ENCODE measurements around the gene GRM8. TPM values are rescaled to one million over a fixed set of nuclear protein-coding genes. Genes with fewer than 3 reads are reported as not detected.

The GRM8 gene
- total RNA-seq, 1 experiment from 2014 or later: 0.27 TPM

GRCh38 chr7:126533715-126534114 is 719.0 kb downstream of the GRM8 start:
- no peak for DNase-seq (ENCODE audit: low read depth)

DNA sequence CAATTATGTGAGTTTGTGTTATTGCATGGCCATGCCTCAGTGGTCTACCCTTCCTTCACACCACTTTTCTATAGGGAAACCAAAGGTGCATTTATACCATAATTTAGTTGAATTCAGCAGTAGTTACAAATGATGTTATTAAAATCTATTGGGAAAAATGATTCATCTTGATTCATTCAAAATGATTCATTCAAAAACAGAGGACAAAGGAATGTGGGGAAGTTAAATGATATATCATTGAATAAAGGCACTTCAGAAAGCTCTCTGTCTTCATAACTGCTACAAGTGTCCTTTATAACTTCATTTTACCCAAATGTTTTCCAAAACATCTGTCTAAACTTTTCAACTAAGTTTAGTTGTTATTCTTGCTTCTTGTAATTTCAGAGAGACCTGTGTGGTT is 722.9 kb downstream of the GRM8 start:
- no peak for DNase-seq (ENCODE audit: low read depth)

GRCh38 chr7:126529254-126529653 is 723.5 kb downstream of the GRM8 start:
- no peak for DNase-seq (ENCODE audit: low read depth)

GRCh38 chr7:126525906-126526305 is 726.8 kb downstream of the GRM8 start:
- DNase-seq (ENCODE audit: low read depth): no peak

GRCh38 chr7:126524967-126525366 is 727.8 kb downstream of the GRM8 start:
- DNase-seq (ENCODE audit: low read depth): no peak

- no peak for DNase-seq (ENCODE audit: low read depth)
These were observed 741.7 kb downstream of the GRM8 start for GRCh38 chr7:126511046-126511445.

GRCh38 chr7:126501617-126502016 is 751.1 kb downstream of the GRM8 start:
- no peak for DNase-seq (ENCODE audit: low read depth)

- DNase-seq (ENCODE audit: low read depth): no peak
These were observed 753.3 kb downstream of the GRM8 start for GRCh38 chr7:126499481-126499880.

- no peak for DNase-seq (ENCODE audit: low read depth)
These were observed 757.0 kb downstream of the GRM8 start for GRCh38 chr7:126495733-126496132.

GRCh38 chr7:126495001-126495400 is 757.7 kb downstream of the GRM8 start:
- DNase-seq (ENCODE audit: low read depth): no peak

GRCh38 chr7:126493801-126494200 is 758.9 kb downstream of the GRM8 start:
- no peak for DNase-seq (ENCODE audit: low read depth)

DNA sequence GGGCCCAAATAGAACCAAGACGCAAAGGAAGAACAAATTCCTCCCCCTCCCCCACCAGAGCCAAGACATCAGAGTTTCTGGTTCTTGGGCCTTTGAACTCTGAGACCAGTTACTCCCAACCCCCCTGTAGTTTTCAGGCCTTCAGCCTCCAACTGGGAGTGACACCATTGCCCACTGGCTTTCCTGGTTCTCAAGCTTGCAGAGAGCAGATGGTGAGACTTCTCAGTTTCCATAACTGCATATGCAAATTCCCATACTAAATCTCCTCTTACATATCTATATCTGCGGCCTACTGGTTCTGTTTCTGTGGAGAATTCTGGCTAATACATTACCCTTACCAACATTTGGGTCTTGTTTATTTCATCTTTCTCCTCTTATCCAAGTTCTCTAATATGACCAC is 762.9 kb downstream of the GRM8 start:
- no peak for DNase-seq (ENCODE audit: low read depth)

DNA sequence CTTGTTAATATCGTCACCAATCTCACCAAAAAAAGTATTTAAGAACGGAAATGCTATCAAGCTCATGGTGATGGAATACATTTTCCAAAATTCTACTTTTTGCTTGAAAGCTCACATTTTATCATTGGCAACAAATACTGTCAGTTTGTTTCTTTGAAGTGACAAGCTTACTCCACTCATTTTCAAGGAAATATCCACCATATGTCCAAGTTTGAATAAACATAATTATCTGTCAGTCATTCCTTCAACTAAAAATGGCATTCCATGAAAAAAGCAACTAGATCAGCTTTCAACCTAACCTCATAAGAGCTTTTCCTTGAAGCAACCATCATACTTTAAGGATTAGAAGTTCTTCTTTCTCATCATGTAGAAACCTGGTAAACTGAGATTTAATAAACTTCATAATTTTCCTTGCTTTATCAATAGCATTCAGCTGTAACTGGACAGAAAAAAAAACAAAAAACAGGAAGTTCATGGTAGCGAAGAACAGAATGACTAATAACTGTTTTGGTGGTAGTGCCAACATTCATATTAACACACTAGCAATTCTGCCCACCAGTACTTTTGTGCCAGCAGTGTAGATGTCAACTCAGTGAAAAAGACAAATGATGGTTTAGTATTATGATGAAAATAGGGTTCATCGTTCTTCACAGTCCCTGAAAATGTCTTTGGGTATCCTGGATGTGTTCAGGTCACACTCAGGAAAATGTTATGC is 764.9 kb downstream of the GRM8 start:
- no peak for DNase-seq (ENCODE audit: low read depth)

GRCh38 chr7:126486806-126487205 is 765.9 kb downstream of the GRM8 start:
- DNase-seq (ENCODE audit: low read depth): no peak

GRCh38 chr7:126485791-126486190 is 767.0 kb downstream of the GRM8 start:
- DNase-seq (ENCODE audit: low read depth): no peak

DNA sequence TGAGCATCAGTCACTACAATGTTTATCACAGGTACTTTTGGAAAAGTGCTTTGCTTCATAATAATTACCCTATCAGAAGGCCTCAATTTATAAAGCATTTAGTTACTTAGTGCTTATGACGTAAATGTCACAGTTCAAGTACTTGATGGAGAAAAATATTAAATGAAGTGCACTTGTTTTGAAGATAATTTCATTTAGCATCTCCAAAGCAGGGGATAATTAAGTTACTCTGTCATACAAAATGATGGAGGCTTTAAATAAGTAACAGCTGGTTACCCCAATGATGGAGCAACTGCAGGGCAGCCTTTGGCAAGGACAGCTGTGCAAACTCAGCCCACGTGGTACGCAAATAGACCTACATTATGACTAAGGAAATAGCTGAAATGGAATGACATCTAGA is 768.8 kb downstream of the GRM8 start:
- DNase-seq (ENCODE audit: low read depth): no peak

DNA sequence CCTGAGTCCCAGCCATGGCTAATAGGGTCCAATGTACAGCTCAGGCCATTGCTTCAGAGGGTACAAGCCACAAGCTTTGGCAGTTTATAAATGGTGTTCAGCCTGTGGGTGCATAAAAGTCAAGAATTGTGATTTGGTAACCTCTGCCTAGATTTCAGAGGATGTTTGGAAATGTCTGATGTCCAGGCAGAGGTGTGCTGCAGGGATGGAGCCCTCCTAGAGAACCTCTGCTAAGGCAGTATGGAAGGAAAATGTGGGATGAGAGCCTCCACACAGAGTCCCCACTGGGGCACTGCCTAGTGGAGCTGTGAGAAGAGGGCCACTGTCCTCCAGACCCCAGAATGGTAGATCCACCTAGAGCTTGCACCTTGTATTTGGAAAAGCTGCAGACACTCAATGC is 779.9 kb downstream of the GRM8 start:
- DNase-seq (ENCODE audit: low read depth): no peak

GRCh38 chr7:126462405-126462804 is 790.3 kb downstream of the GRM8 start:
- DNase-seq (ENCODE audit: low read depth): no peak

DNA sequence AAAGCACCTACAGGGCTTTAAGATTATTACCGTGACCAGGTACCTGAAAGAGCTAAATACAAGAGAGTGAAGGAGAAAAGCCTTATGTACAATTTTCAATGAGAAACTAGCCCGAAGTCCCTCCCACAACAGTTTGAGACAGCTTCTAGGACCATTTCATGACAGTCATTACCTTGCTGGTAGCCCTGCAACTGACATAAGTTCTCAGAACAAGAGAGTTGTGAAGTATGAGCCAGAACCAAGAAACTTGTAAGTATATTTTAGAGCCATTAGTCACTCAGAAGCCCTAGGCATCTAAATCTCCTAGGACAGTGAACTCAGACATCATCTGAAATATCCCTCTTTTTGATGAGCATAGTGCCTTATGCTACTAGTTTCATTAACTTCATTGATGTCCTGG is 792.1 kb downstream of the GRM8 start:
- no peak for DNase-seq (ENCODE audit: low read depth)

DNA sequence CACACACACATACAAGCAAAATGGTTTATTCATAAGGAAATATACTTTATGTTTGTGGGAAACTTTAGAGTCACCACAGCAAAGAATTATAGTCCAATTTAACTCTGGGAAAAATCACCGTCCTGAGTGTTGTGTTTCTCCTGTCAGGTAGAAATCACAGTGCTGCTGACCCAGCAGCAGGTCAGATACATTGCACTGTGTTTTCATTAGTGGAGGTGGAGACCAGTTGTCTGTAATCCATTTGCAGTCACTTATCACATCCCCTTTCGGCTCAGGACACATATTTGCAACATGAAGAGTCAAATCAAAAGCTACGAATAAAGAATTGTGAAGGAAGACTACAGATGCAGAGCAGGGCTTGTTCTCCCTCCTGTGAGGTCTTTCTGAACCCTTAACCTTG is 799.6 kb downstream of the GRM8 start:
- DNase-seq (ENCODE audit: low read depth): no peak

DNA sequence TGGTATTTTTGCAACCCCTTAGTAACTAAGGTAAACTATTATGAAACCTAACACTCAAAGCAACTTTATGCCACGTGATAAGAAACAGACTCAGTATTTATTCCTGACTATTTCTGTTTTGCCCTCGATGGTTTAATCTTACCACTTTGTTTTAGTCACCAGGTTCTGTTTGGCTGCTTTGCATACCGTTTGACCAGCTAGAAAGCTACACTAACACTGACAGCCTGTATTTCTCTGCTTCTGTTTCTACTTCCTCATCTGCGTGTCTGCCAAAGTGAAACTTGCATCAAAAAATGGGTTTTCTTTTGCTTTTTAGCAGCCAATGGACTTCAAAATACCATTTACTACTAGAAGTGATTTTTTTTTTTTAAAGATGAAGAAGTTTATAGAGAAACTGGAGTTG is 802.5 kb downstream of the GRM8 start:
- DNase-seq (ENCODE audit: low read depth): no peak

DNA sequence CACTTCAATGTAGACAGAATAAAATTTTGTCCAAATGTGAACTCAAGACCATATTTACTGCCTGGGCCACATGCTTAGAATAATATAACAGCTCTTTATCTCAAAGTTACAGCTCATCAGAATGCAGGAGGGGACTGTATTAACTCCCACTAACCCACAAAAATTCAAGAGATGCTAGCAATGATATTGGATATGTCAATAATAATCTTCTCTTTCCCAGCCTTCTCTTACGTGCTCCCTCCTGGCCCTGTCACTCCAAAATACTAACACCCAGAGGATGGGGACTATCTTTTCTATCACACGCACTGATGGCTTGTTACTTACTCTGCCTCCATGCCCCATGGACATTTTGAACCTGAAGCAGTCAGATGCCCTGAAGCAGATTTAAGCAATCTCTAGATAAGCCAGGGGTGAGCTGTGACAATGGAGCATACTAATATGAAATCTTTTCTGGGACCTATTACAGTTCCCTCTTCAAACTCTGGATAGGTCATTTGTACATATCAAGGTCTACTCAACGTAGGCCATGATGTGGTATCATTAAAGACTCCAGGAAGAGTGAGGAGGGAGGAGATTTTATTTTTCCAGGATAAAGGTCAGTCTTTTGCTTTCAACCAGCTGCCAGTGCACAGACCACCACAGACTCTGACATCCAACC is 803.0 kb downstream of the GRM8 start:
- DNase-seq (ENCODE audit: low read depth): no peak

DNA sequence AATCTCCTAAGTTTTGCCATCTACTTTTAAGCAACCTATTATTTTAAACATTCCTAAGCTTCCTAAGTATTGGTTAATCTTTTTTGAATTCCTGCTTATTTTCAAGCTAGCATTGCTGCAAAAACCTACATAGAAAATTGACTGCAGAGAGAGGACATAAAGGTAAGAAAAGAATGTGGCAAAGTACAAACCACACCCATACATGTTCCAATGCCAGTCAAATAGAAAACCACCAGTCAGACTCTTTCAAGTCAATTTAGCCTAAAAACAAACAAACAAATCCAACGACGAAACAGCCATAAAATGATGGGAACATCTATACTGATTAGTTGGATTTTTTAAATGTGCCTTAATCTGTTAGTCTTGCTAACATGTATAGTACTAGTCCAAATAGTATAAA is 804.8 kb downstream of the GRM8 start:
- no peak for DNase-seq (ENCODE audit: low read depth)

GRCh38 chr7:126445991-126446390 is 806.8 kb downstream of the GRM8 start:
- DNase-seq (ENCODE audit: low read depth): no peak

Data from M059J (cell line).